GM12874 (cell line): ENCODE measurements around the gene ARSJ.

ENCODE experiments used
- CTCF ChIP-seq: IDR thresholded peaks from 2 replicates; pipeline ENCODE4 v1.5.1; 2011; ENCODE audit warnings: low read depth, mild to moderate bottlenecking, control low read depth, low read length, moderate library complexity; ENCODE audit not compliant: insufficient read depth

ARSJ gene

GRCh38 chr4:113905301-113905700, 74.1 kb downstream of the ARSJ start:
- TF ChIP-seq CTCF, result no peak

- TF ChIP-seq CTCF, result no peak
These were observed 74.6 kb downstream of the ARSJ start for GRCh38 chr4:113904877-113905276.

- TF ChIP-seq CTCF, result no peak
These were observed 77.3 kb downstream of the ARSJ start for GRCh38 chr4:113901994-113902787.

- TF ChIP-seq CTCF, result no peak
These were observed 80.0 kb downstream of the ARSJ start for GRCh38 chr4:113899271-113900070.

- TF ChIP-seq CTCF, result no peak
These were observed 85.9 kb downstream of the ARSJ start for GRCh38 chr4:113893546-113893945.

- TF ChIP-seq CTCF, result no peak
These were observed 91.4 kb downstream of the ARSJ start for GRCh38 chr4:113888006-113888405.

GRCh38 chr4:113885291-113885690, 94.2 kb downstream of the ARSJ start:
- TF ChIP-seq CTCF, result no peak
